PFSK-1 (cell line): Measurements from ENCODE around the gene LRMDA.

Source experiments
- FOXP2 ChIP-seq: optimal IDR thresholded peaks from 2 replicates; pipeline ENCODE3; 2011; ENCODE audit warnings: borderline replicate concordance, control low read depth, inconsistent platforms; ENCODE audit not compliant: insufficient read depth; ENCODE audit errors: extremely low read length, extremely low read depth
- POLR2AphosphoS5 ChIP-seq: IDR thresholded peaks from 2 replicates; pipeline ENCODE4 v1.6.1; 2012; ENCODE audit warnings: low read depth, mild to moderate bottlenecking, control low read depth, low read length, moderate library complexity
- REST ChIP-seq, 2 experiments: IDR thresholded peaks; 2 replicates each; pipeline versions ENCODE4 v1.6.1 to v1.8.0; 2011 to 2012; ENCODE audit warnings: low read depth in 2 of 2, low read length in 2 of 2, control low read depth in 1 of 2, inconsistent platforms in 1 of 2, mild to moderate bottlenecking in 1 of 2, moderate library complexity in 1 of 2; ENCODE audit not compliant: insufficient read depth in 1 of 2
- SIN3A ChIP-seq: IDR thresholded peaks from 2 replicates; pipeline ENCODE4 v1.6.1; 2012; ENCODE audit warnings: mild to moderate bottlenecking, low read length, moderate library complexity, borderline replicate concordance; ENCODE audit not compliant: insufficient read depth
- TAF1 ChIP-seq: IDR thresholded peaks from 2 replicates; pipeline ENCODE4 v1.6.1; 2012; ENCODE audit warnings: low read length, control low read depth, borderline replicate concordance; ENCODE audit not compliant: insufficient read depth

- TF ChIP-seq POLR2AphosphoS5 (no peak), TAF1 (no peak), REST (IDR thresholded peaks at IDR 0.05; ENCODE audit: insufficient read depth in 1 of 2, low read depth in 2 of 2, low read length in 2 of 2) (no peak), FOXP2 (no peak), SIN3A (no peak)
Observed at GRCh38 chr10:76129213-76129612, 697.8 kb downstream of the LRMDA start.
